HG03432 (cell line): Measurements from ENCODE around the gene ZNF219.

ENCODE experiments used
- ATAC-seq: cut with Tn5 transposase; IDR thresholded peaks from one replicate; pipeline ENCODE4 v1.9.1; 2021; ENCODE audit warnings: mild to moderate bottlenecking, moderate library complexity; ENCODE audit not compliant: unreplicated experiment

ZNF219 gene

DNA sequence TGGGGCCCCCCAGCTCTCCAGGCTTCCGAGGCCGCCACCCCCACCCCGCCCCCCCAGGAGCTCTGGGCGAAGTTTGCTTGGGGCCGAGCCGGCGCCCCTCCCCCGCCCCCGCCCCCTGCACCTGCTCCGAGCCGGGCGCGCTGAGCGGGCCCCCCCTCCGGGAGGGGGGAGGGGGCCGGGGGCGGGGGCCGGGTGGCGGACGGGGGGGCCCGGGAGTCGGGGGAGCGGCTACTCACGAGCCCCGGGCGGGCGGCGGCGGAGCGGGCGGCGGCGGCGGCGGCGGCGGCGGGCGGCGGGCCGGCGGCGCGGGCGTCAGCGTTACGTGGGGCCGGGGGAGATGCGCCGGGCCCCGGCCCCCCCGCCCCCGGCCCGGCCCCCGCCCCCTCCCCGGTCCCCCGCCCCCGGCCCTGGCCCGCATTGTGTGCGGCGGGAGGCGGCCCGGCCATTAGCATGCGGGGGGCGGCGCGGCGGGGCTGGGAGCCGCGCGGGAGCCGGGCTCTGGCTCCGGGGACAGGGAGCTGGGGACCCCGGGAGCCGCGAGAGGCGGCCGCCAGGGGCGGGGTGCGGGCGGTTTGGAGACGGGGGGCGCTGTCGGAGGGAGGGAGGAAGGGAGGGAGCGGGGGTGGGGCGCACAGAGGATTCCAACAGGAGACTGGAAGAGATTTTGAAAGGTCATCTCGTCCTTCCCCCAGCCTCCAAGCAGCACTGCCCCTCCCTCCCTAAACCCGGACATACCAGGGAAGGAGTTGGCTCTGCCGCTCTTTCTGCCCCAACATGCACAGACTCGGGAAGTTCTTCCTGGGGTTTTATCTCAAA, at the start of gene ZNF219:
ZNF219 (minus strand) TSS at position 580 of the 816 bp plus-strand sequence. CDS start 5,064 bp downstream, outside the sequence.
- ATAC-seq = no peak

DNA sequence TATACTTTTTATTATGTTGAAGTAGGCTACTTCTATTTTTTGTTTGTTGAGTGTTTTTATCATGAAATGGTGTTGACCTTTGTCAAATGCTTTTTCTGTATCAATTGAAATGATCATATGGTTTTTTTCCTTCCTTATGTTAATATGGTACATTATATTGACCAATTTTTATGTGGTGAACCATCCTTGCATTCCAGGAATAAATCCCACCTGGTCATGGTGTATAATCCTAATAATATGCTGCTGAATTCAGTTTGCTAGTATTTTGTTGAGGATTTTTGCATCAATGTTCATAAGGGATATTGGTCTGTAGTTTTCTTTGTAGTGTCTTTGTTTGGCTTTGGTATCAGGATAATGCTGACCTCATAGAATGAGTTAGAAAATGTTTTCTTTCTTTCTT, 47.0 kb upstream of the ZNF219 start:
- no peak for ATAC-seq

DNA sequence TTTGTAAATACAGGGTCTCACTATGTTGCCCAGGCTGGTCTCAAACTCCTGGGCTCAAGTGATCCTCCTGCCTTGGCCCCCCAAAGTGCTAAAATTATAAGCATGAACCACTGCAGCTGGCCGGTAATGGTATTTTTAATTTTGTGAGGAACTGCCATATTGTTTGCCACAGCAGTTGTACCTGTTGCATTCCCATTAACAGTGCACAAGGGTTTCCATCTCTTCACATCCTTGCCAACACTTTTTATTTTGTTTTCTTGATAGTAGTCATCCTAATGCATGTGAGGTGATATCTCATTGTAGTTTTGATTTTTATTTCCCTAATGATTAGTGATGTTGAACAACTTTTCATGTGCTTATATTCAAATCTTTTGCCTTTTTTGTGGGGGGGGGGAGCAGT, 43.9 kb upstream of the ZNF219 start:
- no peak for ATAC-seq

DNA sequence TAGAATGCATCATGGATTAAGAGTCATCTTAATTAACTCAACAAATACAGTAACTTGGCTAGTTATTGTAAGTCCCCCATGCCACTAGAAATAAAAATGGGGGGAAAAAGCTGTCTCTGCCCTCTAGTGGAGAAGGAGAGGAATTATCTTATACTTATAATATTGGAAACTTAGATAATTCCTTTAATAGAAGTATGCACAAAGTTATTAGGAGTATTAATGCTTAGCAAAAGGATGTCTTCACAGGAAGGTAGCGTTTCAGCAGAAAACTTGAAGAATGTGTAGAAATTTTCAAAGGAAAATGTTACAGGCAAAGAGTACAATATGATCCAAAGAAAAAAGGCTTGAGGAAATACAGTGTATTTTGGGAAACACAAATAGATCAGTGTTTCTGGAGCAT, 37.6 kb upstream of the ZNF219 start:
- ATAC-seq = no peak

DNA sequence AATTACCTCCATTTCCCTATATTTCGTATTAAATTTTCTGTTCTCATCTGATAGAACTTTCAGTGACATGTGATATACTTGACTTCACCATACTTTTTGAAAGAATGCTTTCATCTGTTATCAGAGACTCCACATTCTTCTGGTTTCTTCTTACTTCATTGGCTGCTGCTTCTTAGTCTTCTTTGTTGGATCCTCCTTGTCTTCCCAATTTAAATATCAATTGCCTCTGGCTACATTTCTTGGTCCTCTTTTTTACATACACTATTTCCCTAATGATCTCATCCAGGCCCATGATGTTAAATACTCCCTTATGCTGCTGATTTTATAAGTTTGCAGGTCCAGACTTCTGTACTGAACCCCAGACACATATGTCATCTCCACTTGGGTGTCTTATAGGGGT, 35.4 kb upstream of the ZNF219 start:
- ATAC-seq = no peak

DNA sequence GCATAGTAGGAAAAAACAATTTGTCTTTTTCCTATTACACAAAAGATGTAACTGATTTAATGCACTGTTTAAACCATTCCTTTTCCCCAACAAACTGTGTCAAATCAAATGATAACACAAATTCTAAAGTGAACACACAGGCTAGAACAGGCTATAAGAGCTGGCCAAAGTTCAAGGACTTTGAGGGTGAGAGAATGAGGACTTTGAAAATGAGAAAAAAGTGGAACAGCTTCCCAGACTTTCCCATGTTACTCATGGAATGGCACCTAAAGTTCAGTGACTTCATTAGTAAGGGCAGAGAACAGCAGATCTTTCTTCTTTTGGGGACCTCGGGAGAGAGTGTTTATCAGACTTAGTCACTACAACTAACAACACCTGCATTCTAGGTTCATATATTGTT, 25.0 kb upstream of the ZNF219 start:
- no peak for ATAC-seq

DNA sequence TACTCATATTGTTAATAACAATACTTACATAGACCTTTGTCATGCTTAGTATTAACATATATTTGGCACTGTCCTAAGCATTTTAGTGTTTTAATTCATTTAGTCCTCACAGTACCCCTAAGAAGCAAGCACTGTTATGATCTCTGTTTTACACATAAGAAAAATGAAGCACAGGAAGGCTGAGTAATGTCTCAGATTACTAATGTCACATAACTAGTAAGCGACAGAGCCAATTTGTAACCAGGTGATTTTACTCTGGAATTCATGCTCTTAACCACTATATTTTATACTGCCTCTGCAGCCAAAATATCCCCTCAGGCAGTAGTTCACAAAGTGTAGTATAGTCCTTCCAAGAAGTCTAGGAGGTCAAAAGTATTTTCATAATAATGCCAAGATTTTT, 22.7 kb upstream of the ZNF219 start:
- no peak for ATAC-seq

DNA sequence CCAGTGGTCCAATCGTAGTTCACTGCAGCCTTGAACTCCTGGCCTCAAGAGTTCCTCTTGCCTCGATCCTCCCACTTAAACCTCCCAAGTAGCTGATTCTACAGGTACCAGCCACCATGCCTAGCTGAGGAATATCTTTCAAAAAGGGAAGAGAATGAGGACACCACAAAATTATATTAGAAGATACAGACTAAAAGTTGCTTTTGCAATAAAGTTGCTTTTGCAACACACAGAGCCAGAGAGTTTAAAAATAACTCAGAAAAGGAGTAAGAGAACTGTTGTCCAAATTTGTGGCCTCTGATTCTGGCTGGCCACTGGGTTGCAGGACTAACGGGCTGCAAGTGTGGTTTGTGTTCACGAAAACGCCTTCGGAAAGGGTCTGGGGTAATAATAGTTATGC, 22.2 kb upstream of the ZNF219 start:
- no peak for ATAC-seq

DNA sequence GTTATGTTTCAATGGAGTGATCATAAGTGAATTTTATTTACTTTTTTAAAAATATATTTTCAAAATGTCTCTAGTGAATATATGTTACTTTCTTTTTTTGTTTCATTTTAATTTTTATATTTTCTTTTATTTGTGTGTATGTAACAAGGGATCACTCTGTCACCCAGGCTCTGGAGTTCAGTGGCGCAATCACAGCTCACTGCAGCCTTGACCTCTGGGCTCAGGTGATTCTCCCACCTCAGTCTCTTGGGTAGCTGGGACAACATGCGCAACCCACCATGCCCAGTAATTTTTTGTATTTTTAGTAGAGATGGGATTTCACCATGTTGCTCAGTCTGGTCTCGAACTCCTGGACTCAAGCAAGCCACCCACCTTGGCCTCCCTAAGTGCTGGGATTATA, 20.5 kb upstream of the ZNF219 start:
- ATAC-seq = no peak

DNA sequence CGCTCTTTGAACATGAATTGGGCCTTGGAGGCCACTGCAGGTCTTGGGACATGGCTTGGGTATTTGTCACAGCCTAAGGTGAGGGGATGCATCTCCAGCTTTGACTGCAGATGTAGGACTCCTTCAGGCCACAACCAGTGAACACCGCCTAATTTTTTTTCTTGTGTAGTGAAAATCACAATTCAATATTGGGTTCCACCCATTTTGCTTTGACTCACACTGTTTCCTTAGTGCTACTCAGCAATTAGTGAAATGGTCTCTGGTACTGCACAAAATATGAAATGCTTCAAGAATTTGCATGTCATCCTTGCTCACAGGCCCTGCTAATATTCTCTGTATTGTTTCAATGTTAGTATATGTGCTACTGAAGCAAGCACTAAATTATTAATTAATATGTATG, 14.9 kb upstream of the ZNF219 start:
- no peak for ATAC-seq

DNA sequence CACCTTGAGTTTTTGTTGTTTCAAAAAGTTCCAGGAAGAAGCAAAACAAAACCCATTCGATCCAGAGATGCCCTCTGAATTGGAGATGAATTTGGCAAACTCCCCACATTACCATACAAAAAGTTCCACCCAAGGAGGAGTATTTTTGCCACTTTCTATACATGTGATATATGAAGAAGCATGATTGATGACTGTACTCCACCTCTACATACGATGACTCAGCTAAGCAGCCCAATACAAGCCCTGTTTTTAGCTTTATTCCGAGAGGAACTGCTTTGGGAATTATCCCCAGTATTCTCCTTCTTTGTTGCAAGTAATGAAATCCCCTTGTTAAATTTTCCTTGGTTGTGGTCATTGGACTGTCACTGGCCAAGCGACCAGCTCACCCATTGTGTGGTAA, 13.8 kb upstream of the ZNF219 start:
- ATAC-seq = no peak

DNA sequence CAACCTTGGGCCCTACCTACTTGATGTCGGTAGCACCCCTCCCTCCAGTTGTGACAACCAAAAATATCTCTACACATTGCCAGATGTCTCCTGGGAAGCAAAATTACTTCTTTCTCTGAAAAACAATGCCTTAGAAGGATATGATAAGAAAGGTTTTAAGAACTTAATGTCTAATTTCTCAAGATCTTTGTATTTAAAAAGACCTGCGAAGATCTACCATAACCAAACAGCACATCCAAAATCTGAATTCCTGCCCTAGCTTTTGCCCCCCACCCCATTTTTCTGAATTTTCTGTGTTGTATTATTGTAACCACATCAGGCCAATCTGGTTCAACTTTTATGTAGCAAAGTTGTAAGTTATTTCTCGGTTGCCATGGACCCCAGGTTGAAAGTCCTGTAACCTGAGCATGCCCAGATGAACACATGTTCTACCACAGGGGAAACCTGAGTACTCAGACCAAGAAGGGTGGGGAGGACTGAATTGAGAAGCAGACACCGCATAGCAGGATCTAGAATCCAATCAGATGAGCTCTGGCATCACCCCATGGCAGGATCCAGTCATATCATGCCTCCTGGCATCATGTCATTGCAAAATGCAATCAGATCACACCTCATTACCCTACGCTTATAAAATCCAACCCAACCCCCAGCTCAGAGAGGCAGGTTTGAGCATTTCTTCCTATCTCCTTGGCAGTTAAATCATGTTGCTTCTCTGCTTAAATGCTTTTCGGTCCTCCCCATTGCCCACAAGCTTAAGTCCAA, 11.1 kb upstream of the ZNF219 start:
- ATAC-seq = peak; percentile 56

DNA sequence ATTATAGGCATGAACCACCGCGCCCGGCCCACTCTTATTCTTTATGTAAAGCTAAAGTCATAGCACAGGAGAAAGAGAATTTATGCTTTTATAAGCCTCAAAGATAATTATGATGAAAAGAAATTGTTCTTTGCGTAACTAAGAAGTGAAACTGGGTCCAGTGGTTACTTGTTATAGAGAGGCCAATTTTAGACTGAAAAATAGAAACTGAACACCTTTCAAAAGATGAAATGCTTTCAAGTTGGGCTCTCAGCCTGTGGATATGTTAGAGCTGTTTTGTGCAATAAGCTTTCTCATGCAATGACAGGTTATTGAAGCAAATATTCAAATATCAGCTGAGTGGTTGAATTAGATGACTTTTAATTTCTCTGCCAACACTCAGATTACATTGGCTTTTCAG, 10.3 kb upstream of the ZNF219 start:
- ATAC-seq = no peak

DNA sequence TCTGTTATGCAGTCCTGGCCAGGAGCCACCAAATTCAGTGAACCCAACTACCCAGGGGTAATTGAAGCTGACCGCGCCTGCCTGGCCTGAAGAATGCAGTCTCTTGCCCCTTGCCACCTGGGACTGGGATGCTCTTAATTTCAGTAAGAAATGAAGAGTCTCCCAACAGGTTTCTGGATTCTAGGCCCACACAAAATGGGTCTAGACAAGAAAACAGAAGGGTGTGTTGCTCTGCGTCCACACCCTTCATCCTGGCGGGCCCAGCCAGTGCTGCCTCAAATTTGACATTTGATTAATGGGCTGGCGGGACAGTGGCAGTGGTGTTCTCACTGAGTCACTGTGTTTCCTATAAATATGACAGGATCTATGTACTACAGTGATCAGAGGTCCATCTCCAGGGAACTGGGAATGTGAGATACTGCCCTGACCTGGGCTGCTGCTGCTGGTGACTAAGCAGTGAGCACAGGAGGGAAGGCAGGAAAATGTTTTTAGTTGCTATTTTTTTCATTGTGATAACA, 8.9 kb upstream of the ZNF219 start:
- no peak for ATAC-seq

DNA sequence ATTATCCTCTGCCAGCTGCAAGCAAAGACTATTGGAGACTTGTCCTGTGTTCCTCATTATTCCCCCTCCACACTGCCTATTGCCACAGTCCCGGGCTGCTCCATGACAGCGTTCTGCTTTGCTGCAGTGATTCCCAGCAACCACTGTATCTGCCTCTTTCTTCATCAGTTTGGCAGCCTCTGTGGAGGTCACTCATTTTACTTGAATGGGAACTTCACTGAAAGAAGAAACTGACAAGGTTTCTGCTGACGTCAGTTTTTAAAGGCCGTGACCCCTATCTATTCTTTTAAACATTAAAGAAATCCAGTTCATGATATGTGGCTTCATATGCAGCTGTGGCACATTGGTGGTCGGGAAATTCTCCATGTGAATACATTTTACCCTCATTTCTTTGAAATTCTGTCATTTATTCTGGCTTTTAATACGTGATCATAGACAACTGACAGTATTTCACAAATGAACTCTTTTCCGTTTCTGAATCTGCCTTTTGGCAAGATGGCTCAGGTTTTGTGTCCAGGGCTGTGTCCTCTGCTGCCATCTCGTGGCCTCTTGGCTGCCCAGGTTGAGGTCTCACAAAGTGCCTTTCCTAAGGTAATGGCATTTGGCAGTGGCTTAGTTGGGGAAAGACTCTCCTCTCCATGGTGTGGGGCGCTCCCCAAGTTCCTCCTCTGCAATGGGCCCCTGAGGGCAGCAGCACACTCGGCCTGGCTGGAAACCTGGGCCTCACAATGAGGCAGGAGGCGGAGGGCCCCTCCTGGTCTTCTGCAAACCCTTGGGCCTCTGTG, 8.2 kb upstream of the ZNF219 start:
- no peak for ATAC-seq

DNA sequence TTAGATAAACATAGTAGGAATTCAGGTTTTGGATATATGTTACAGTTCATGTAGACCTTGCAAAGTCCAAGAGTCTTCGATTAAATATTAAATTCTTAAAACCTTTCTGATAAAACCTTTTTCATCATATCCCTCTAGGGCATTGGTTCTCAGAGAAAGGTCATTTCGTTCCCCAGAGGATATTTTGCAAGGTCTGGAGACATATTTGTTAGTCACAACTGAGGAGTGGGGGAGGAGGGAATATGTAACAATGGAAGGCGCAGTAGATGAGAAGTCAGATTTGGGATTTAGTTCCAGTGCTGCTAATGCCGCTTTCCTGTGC, 7.7 kb upstream of the ZNF219 start:
- no peak for ATAC-seq

DNA sequence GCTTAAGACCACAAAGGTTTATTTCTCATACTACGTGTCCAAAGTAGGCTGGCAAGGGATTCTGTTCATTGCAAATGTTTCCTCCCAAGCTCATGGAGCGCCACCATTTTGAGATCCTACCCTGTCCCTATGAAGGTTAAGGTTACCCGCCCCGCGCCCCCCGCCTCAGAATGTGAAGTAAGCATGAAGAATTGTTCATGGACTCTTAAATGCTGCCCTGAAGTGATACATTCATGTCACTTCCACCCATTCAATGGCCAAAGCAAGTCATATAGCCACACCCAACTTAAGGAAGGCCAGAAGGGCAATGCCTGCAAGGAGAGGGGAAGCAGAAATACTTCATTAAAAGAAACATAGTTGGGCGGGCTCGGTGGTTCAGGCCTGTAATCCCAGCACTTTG, 6.6 kb upstream of the ZNF219 start:
- ATAC-seq = no peak

DNA sequence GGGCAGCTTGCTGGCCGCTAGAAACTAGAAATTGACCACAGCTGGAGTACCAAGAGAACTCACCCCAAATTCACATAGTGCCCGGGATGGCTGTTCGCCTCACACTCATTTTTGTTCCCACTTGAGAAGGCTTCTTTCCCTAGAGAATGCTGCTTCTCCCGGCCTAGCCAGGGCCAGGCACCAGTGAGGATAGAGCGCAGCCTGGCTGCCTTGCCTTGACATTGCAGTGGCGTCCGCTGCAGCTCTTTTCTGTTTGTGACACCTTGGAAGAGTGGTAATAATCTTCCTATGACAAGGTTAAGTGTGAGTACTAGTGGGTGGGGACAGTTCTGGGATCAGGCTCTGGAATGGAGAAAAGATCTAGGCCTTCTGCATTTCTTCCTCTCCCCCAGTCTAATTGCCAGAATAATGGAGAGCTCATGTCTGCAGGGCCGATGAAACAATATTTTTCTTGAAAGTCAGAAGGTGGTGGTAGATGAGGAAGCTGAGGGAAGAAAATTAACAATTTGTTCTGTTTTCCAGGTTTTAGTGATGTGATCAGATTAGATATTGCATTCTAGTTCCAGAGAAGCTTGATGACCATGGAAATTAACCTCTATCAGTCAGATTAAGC, 6.1 kb upstream of the ZNF219 start:
- peak; percentile 44 for ATAC-seq

DNA sequence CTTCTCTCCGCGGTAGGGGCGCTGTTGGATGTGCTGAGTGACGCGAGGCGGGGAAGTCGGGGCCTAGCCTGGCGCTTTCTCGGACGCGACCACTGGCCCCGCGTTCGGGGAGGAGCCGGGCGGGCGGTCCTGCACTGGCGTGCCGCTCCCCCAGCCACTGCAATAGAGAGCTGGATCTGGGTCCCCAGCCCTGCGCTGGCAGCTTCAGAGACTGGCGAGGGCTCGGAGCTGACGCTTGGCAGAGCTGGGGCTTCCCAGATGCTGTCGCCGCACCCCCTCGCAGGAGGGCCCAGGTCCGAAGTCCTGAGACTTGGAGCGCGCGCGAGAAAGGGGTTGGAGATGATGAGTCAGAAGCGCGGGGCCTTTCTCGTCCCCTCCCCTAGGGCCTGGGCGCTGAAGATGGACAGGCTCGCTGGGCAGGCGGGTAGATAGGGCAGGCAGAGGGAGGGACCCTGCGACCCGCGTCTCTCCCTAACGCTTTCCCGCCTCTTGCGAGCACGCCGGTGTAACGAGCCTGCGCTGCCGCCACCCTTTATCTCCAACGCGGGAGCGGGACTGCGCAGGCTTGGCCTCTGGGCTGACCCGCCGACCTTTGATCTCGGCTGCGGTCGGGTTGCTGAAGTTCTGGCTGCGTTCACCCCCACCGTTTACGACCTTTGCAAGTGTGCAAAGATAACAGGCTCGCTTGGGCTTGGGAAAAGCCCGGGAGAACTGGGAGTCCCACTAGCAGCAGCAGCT, 5.4 kb upstream of the ZNF219 start:
- ATAC-seq = peak; percentile 93

DNA sequence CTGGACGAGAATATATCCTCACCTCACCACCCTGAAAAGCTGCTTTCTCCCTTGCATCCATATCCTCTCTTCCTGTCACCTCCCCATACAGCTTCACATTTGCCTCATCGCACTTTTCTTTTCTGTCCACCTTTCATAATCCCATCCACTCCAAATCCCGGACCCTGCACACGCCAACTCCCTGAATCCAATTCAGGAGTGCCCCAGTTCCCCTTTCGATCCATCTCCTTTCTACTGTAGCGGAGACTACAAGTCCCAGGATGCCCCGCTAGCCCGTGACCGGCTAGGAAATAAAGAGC, 4.9 kb upstream of the ZNF219 start:
- ATAC-seq = no peak
